ENCODE data around the gene TIMP3. TPM values are rescaled to one million over a fixed set of nuclear protein-coding genes. Genes with fewer than 3 reads are reported as not detected.

TIMP3 gene
- total RNA-seq = 107 and 113 TPM in 2 replicates

DNA sequence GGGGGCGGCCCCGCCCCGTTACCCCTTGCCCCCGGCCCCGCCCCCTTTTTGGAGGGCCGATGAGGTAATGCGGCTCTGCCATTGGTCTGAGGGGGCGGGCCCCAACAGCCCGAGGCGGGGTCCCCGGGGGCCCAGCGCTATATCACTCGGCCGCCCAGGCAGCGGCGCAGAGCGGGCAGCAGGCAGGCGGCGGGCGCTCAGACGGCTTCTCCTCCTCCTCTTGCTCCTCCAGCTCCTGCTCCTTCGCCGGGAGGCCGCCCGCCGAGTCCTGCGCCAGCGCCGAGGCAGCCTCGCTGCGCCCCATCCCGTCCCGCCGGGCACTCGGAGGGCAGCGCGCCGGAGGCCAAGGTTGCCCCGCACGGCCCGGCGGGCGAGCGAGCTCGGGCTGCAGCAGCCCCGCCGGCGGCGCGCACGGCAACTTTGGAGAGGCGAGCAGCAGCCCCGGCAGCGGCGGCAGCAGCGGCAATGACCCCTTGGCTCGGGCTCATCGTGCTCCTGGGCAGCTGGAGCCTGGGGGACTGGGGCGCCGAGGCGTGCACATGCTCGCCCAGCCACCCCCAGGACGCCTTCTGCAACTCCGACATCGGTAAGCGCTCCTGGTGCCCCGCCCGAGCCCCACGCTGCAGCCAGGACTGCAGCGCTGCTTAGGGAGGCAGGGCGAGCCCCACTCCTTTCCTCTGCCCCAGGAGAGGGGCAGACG lies at the start of gene TIMP3:
TIMP3 (plus strand) TSS at position 169 of the 700 bp plus-strand sequence; CDS start at position 466, 297 bp downstream.

